Left lung (tissue), 10 donors: ENCODE measurements around the gene GRM5. TPM values are rescaled to one million over a fixed set of nuclear protein-coding genes. Genes with fewer than 3 reads are reported as not detected.
A peak's percentile ranks its signal among the peaks of the same experiment; 100 is the strongest.

Experiments used
- ATAC-seq: fragments of 200-7000 bp; cut with Tn5 transposase; one replicate; pipeline ENCODE4 v1.9.1; 2020; ENCODE audit warnings: moderate library complexity
- DNase-seq, 4 donors: peaks; one replicate each; pipeline ENCODE4 v3.0.0-alpha.2; 2013 to 2020
- H3K27ac ChIP-seq, 2 donors: fragments of 200-600 bp; sonication (generic) in 1 of 2; one replicate each; pipeline versions ENCODE4 v1.5.0 to v1.8.0; 2020 to 2021
- H3K27me3 ChIP-seq, 2 donors: fragments of 200-600 bp; sonication (generic) in 1 of 2; one replicate each; pipeline versions ENCODE4 v1.5.0 to v1.8.0; 2020 to 2021
- H3K36me3 ChIP-seq, 2 donors: fragments of 200-600 bp; sonication (generic) in 1 of 2; one replicate each; pipeline versions ENCODE4 v1.5.0 to v1.8.0; 2020 to 2021
- H3K4me1 ChIP-seq, 2 donors: fragments of 200-600 bp; one replicate each; pipeline ENCODE4 v1.8.0; 2021
- H3K4me3 ChIP-seq, 2 donors: fragments of 200-600 bp; sonication (generic) in 1 of 2; one replicate each; pipeline versions ENCODE4 v1.5.0 to v1.8.0; 2020 to 2021; ENCODE audit warnings: mild to moderate bottlenecking in 1 of 2
- H3K9me3 ChIP-seq, 2 donors: fragments of 200-600 bp; sonication (generic) in 1 of 2; one replicate each; pipeline versions ENCODE4 v1.5.0 to v1.8.0; 2020 to 2021
- CTCF ChIP-seq, 2 donors: fragments of 200-600 bp; sonication (generic) in 1 of 2; IDR thresholded peaks; one replicate each; pipeline versions ENCODE4 v1.5.0 to v1.8.0; 2021; ENCODE audit warnings: antibody characterized with exemption in 2 of 2
- intact Hi-C, 2 donors: fragments of 100-400 bp; cut with DNase I; formaldehyde crosslinking; loops; one replicate each; pipeline versions ENCODE4 v1.11.2 to v1.14.2; 2022
- polyA plus RNA-seq, 6 donors: library from polyadenylated mRNA; unstranded; fragments of 120-200 nt; gene quantifications; one replicate each; pipeline ENCODE4 v1.2.1, GENCODE V29; 2013; ENCODE audit not compliant: insufficient read length in 6 of 6
- total RNA-seq, 2 donors: library from RNA; stranded (reverse); fragmentation: NEBNext Ultra II Directional; extraction: Animal tissue kit (Norgen Biotek cat#: 25700); gene quantifications; one replicate each; pipeline ENCODE4 v1.2.1, GENCODE V29; 2021
- donor health status: DM: no; HTN: yes; CAD: no.
- donor health status: DM: no; HTN: no; CAD: no.

GRM5 gene
- total and polyA plus RNA-seq, 8 donors, result 0.03 to 0.08 (median 0.04) TPM; not detected in 4

DNA sequence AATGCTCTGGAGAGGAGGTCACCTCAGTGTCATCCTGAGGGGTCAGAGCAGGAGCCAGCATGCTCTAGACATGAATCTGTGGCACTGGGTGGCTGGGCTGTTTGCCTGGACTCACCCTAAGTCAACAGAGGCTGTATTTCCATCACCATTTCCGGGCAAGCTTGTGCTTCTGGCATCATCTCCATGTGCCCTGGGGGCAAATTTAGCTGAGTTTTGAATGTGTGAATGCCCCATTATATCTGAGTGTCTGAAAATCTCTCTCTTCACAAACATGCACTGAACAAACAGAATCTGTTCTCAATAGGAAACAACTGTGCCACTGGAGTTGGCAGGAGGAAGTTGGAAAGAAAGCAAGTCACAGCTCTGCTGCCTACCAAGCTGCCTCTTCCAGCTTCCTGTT is 356.2 kb downstream of the GRM5 start:
- Histone ChIP-seq H3K27me3 (no peaks in the 10 kb centered on the region), H3K9me3 (no peaks in the 10 kb centered on the region), H3K4me1 (no peaks in the 10 kb centered on the region), H3K27ac (no peak overlapping the region), H3K36me3 (no peaks in the 10 kb centered on the region), H3K4me3 (no peak overlapping the region)
- intact Hi-C loops, result no loop called here
- DNase-seq (no peak), ATAC-seq (no peak)
- no peak for TF ChIP-seq CTCF (IDR thresholded peaks at IDR 0.05)

- no peak for ATAC-seq
- Histone ChIP-seq H3K4me1 (no peaks in the 10 kb centered on the region), H3K27ac (no peak overlapping the region), H3K36me3 (no peaks in the 10 kb centered on the region), H3K9me3 (no peaks in the 10 kb centered on the region), H3K4me3 (no peak overlapping the region), H3K27me3 (no peaks in the 10 kb centered on the region)
- DNase-seq, result peak in 1 of 4 donors; percentile 4
- intact Hi-C loops, result no loop called here
- no peak for TF ChIP-seq CTCF (IDR thresholded peaks at IDR 0.05)
Observed at GRCh38 chr11:88704485-88704884, 361.3 kb downstream of the GRM5 start.

- Histone ChIP-seq H3K9me3 (no peaks in the 10 kb centered on the region), H3K27ac (no peak overlapping the region), H3K4me1 (no peaks in the 10 kb centered on the region), H3K4me3 (no peak overlapping the region), H3K36me3 (no peaks in the 10 kb centered on the region), H3K27me3 (no peaks in the 10 kb centered on the region)
- intact Hi-C loops, result no loop called here
- no peak for TF ChIP-seq CTCF (IDR thresholded peaks at IDR 0.05)
- DNase-seq (no peak), ATAC-seq (no peak)
Observed at GRCh38 chr11:88701816-88702215, 364.0 kb downstream of the GRM5 start.

GRCh38 chr11:88697139-88697538 is 368.6 kb downstream of the GRM5 start:
- Histone ChIP-seq H3K36me3 (no peaks in the 10 kb centered on the region), H3K9me3 (no peaks in the 10 kb centered on the region), H3K4me1 (no peaks in the 10 kb centered on the region), H3K27ac (no peak overlapping the region), H3K4me3 (no peak overlapping the region), H3K27me3 (no peaks in the 10 kb centered on the region)
- ATAC-seq (no peak), DNase-seq (no peak)
- intact Hi-C loops, result no loop called here
- no peak for TF ChIP-seq CTCF (IDR thresholded peaks at IDR 0.05)

DNA sequence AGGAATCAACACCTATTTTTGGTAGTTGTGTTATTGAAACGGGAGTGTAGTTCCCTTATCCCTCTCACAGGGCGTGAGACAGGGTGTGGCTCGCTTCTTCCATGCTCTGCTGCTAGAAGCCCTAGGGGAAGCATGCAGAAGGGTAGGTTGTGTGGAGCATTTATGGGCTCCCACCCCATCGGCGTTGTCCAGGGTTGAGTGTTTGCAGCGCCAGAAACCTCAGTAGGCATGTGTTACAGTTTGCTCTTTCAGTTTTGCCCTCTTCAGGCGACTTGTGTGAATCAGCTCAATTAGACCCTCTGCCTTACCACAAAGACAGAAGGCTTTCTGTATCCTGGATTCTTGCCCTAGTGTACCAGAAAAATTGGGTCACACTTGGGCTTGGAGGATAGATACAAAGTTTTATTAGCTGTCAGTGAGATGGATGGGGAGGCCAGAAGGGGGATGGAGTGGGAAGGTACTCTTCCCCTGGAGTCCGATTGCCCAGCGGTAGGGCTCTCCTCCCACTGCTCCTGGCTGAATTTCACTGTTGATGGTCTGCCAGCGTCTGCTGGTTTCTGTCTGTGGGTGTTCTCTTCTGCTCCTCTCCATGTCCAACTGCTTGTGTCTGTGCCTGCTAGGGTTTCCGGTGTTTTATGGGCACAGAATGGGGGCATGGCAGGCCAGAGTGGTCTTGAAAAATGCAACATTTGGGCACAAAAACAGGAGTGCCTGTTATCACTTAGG is 369.9 kb downstream of the GRM5 start:
- Histone ChIP-seq H3K27ac (no peak overlapping the region), H3K27me3 (no peaks in the 10 kb centered on the region), H3K9me3 (no peaks in the 10 kb centered on the region), H3K4me1 (no peaks in the 10 kb centered on the region), H3K36me3 (no peaks in the 10 kb centered on the region), H3K4me3 (no peak overlapping the region)
- ATAC-seq, result no peak
- DNase-seq, result no peak
- TF ChIP-seq CTCF (IDR thresholded peaks at IDR 0.05), result no peak
- intact Hi-C loops, result no loop called here
